Measurements from ENCODE around the gene ARFGAP3. TPM values are rescaled to one million over a fixed set of nuclear protein-coding genes. Genes with fewer than 3 reads are reported as not detected.
A peak's percentile ranks its signal among the peaks of the same experiment; 100 is the strongest.

Gene ARFGAP3
- total and polyA plus RNA-seq, 10 donors: 15.0 to 46.8 (median 40.4) TPM

GRCh38 chr22:42805016-42805997 lies 51.8 kb downstream of the ARFGAP3 start:
- H3K36me3 ChIP-seq: peaks cover 2 to 100% (median 52%) of the 10 kb centered on the region in 6 donors
- no peak for DNase-seq
- H3K4me3 ChIP-seq: no peak overlapping the region
- H3K27ac ChIP-seq: peak overlapping the region in 7 of 8 donors; percentile 64 to 86 (median 73)
- H3K4me1 ChIP-seq: peaks cover 0 to 81% (median 50%) of the 10 kb centered on the region in 6 donors
- 65 to 76% (median 72%) methylated on average over 12 to 13 of the region's 13 CpGs for WGBS, 5 donors
- no peaks in the 10 kb centered on the region for H3K27me3 ChIP-seq (replicated peaks in 1 of 7)
- intact Hi-C loops (cut with DNase I; ENCODE audit: low total_unique reads): no loop called here
- no peaks in the 10 kb centered on the region for H3K9me3 ChIP-seq
- TF ChIP-seq POLR2A (IDR thresholded peaks at IDR 0.05): no peak
- peak in 2 of 3 donors; percentile 64 to 72 for TF ChIP-seq POLR2AphosphoS5 (IDR thresholded peaks at IDR 0.05)

GRCh38 chr22:42803389-42803788 lies 53.7 kb downstream of the ARFGAP3 start:
- TF ChIP-seq CTCF (IDR thresholded peaks at IDR 0.05 in 8 of 11, conservative IDR thresholded peaks at IDR 0.05 in 3 of 11) (no peak), POLR2AphosphoS5 (IDR thresholded peaks at IDR 0.05) (peak; percentile 42 to 71 (median 58)), POLR2A (IDR thresholded peaks at IDR 0.05) (no peak)

GRCh38 chr22:42801252-42802080 lies 55.6 kb downstream of the ARFGAP3 start:
- peaks cover 0 to 99% (median 37%) of the 10 kb centered on the region in 6 donors for H3K36me3 ChIP-seq
- no peaks in the 10 kb centered on the region for H3K27me3 ChIP-seq (replicated peaks in 1 of 7)
- WGBS, 5 donors: 87 to 97% (median 95%) methylated on average over 9 to 12 of the region's 12 CpGs
- intact Hi-C loops (cut with DNase I; ENCODE audit: low total_unique reads): no loop called here
- H3K27ac ChIP-seq: no peak overlapping the region
- H3K4me3 ChIP-seq: no peak overlapping the region
- peaks cover 0 to 70% (median 44%) of the 10 kb centered on the region in 6 donors for H3K4me1 ChIP-seq
- no peak for DNase-seq
- H3K9me3 ChIP-seq: no peaks in the 10 kb centered on the region
- TF ChIP-seq CTCF (IDR thresholded peaks at IDR 0.05 in 8 of 11, conservative IDR thresholded peaks at IDR 0.05 in 3 of 11) (no peak), POLR2AphosphoS5 (IDR thresholded peaks at IDR 0.05) (no peak), POLR2A (IDR thresholded peaks at IDR 0.05) (no peak)

More at GRCh38 chr22:42803389-42803788, 53.7 kb downstream of the ARFGAP3 start:
- no peaks in the 10 kb centered on the region for H3K9me3 ChIP-seq
- no peak for DNase-seq
- peaks cover under 1 to 100% (median 44%) of the 10 kb centered on the region in 6 donors for H3K36me3 ChIP-seq
- intact Hi-C loops (cut with DNase I; ENCODE audit: low total_unique reads): no loop called here
- peak overlapping the region in 7 of 8 donors; percentile 17 to 86 (median 73) for H3K27ac ChIP-seq
- H3K4me3 ChIP-seq: no peak overlapping the region
- no peaks in the 10 kb centered on the region for H3K27me3 ChIP-seq (replicated peaks in 1 of 7)
- 59 to 85% (median 70%) methylated on average over 7 of the region's 7 CpGs for WGBS, 5 donors
- H3K4me1 ChIP-seq: peaks cover 0 to 74% (median 46%) of the 10 kb centered on the region in 6 donors

GRCh38 chr22:42800451-42801251 lies 56.4 kb downstream of the ARFGAP3 start:
- WGBS, 5 donors: 88 to 95% (median 91%) methylated on average over 7 to 9 of the region's 9 CpGs
- H3K9me3 ChIP-seq: no peaks in the 10 kb centered on the region
- intact Hi-C loops (cut with DNase I; ENCODE audit: low total_unique reads): no loop called here
- DNase-seq: no peak
- no peaks in the 10 kb centered on the region for H3K27me3 ChIP-seq (replicated peaks in 1 of 7)
- no peak overlapping the region for H3K4me3 ChIP-seq
- no peak overlapping the region for H3K27ac ChIP-seq
- peaks cover 0 to 68% (median 42%) of the 10 kb centered on the region in 6 donors for H3K4me1 ChIP-seq
- peaks cover 0 to 98% (median 31%) of the 10 kb centered on the region in 6 donors for H3K36me3 ChIP-seq
- no peak for TF ChIP-seq POLR2A (IDR thresholded peaks at IDR 0.05)
- TF ChIP-seq POLR2AphosphoS5 (IDR thresholded peaks at IDR 0.05): peak in 2 of 3 donors; percentile 8 to 14
